ENCODE measurements around the gene ST6GAL1.
"Not testable (repeated sequence)": the region's sequence is repeated elsewhere in the genome, so short reads cannot be mapped to it uniquely, and the experiment has no call there.

DNA sequence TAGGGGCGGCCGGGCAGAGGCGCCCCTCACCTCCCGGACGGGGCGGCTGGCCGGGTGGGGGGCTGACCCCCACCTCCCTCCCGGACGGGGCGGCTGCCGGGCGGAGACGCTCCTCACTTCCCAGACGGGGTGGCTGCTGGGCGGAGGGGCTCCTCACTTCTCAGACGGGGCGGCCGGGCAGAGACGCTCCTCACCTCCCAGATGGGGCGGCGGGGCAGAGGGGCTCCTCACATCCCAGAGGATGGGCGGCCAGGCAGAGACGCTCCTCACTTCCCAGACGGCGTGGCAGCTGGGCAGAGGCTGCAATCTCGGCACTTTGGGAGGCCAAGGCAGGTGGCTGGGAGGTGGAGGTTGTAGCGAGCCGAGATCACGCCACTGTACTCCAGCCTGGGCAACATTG, 45.5 kb upstream of the ST6GAL1 start:
- TF ChIP-seq, protein P1, sequence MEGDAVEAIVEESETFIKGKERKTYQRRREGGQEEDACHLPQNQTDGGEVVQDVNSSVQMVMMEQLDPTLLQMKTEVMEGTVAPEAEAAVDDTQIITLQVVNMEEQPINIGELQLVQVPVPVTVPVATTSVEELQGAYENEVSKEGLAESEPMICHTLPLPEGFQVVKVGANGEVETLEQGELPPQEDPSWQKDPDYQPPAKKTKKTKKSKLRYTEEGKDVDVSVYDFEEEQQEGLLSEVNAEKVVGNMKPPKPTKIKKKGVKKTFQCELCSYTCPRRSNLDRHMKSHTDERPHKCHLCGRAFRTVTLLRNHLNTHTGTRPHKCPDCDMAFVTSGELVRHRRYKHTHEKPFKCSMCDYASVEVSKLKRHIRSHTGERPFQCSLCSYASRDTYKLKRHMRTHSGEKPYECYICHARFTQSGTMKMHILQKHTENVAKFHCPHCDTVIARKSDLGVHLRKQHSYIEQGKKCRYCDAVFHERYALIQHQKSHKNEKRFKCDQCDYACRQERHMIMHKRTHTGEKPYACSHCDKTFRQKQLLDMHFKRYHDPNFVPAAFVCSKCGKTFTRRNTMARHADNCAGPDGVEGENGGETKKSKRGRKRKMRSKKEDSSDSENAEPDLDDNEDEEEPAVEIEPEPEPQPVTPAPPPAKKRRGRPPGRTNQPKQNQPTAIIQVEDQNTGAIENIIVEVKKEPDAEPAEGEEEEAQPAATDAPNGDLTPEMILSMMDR (conservative IDR thresholded peaks at IDR 0.05): not testable (repeated sequence)
- not testable (repeated sequence) for TF ChIP-seq EZH2 (IDR thresholded peaks at IDR 0.05; ENCODE audit: low read depth)

Measured in PC-9 (cell line).